Coronary artery (tissue), 2 donors: Measurements from ENCODE around the gene PLCG2.

Experiments
- DNase-seq: peaks from one replicate; pipeline ENCODE4 v3.0.0-alpha.2; 2017; ENCODE audit warnings: low spot score
- H3K27ac ChIP-seq, 2 donors: fragments of 200-600 bp; sonication (generic); one replicate each; pipeline ENCODE4 v1.5.1; 2016 to 2019
- H3K4me3 ChIP-seq: fragments of 200-600 bp; sonication (generic); 2 replicates; pipeline ENCODE4 v1.5.1; 2016; ENCODE audit warnings: mild to moderate bottlenecking, moderate library complexity
- TF ChIP-seq, protein P1 (sequence below): fragments of 200-600 bp; sonication (generic); IDR thresholded peaks from one replicate; pipeline ENCODE4 v1.5.1; 2019; ENCODE audit warnings: antibody characterized with exemption

Gene PLCG2

DNA sequence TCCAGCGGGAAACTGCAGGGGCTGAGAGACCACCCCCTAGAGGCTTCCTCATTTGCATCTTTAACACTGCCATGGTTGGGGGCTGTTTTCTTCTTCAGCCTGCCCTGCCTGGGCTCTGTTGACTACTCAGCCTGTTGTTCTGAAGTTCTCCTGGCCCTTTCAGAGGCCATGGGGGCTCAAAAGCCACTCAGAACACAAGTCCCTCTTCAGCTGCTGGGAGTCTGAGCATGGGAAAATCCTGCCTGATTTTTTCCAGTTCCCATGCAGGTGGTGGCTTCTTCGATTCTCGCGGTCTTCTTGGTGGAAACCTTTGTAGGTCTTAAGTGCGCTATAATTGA, 36.3 kb downstream of the PLCG2 start:
- no peak for DNase-seq
- no peak overlapping the region for H3K27ac ChIP-seq

DNA sequence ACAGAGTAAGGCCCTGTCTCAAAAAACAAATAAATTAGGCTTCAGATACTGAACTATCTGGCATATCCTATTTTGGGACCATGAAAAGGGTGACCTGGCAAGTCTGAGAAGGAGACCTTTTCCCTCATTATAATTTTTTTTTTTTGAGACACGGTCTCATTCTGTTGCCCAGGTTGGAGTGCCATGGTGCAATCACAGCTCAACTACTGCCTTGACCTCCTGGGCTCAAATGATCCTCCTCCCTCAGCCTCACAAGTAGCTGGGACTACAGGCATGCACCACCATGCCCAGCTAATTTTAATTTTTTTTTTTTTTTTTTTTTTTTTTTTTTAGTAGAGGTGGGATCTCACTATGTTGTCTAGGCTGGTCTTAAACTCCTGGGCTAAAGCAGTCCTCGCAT, 37.3 kb downstream of the PLCG2 start:
- no peak for DNase-seq
- TF ChIP-seq, protein P1, sequence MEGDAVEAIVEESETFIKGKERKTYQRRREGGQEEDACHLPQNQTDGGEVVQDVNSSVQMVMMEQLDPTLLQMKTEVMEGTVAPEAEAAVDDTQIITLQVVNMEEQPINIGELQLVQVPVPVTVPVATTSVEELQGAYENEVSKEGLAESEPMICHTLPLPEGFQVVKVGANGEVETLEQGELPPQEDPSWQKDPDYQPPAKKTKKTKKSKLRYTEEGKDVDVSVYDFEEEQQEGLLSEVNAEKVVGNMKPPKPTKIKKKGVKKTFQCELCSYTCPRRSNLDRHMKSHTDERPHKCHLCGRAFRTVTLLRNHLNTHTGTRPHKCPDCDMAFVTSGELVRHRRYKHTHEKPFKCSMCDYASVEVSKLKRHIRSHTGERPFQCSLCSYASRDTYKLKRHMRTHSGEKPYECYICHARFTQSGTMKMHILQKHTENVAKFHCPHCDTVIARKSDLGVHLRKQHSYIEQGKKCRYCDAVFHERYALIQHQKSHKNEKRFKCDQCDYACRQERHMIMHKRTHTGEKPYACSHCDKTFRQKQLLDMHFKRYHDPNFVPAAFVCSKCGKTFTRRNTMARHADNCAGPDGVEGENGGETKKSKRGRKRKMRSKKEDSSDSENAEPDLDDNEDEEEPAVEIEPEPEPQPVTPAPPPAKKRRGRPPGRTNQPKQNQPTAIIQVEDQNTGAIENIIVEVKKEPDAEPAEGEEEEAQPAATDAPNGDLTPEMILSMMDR: no peak
- H3K27ac ChIP-seq: no peak overlapping the region
- no peak overlapping the region for H3K4me3 ChIP-seq

More for the DNA sequence above, 36.3 kb downstream of the PLCG2 start:
- H3K4me3 ChIP-seq: no peak overlapping the region
- TF ChIP-seq, protein P1: no peak

DNA sequence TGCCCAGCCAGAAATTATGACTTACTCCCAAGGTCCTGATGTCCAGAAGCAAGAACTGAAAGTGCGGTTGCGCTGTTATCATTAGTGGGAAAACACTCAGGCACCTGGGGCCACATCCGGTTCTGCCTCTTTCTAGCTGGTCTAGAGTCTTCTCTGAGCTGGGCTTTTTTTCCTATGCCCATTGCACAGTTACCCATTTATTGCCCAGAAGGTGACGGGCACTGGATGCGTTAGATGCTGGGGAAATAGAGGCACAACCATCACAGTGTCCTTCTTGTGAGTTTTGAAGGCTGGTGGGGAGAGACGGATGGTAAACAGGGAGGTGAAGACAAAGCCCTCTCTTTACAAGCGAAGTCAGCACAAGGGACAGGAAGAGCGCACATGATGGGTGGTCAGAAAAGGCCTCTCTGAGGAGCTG, 37.7 kb downstream of the PLCG2 start:
- H3K27ac ChIP-seq: no peak overlapping the region

DNA sequence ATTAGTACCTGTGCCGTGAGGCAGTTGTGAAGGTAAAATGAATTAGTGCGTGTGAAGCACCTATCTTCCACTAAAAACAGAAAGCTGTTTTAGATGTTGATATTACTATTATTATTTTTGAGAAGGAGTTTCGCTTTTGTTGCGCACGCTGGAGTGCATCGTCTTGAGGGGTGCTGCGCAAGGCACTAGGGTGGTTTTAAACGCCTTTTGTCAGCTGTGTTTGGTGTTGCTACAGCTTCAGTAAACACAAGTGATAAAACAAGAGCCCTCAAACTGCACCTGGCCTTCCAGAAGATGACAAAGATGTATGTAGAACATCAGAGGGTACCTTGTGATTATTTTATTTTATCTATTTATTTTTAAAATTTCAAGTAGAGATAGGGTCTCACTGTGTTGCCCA, 38.2 kb downstream of the PLCG2 start:
- DNase-seq: no peak
- Histone ChIP-seq H3K4me3 (no peak overlapping the region), H3K27ac (no peak overlapping the region)
- TF ChIP-seq, protein P1: no peak

More for the DNA sequence above, 37.7 kb downstream of the PLCG2 start:
- no peak overlapping the region for H3K4me3 ChIP-seq
- DNase-seq: no peak
- TF ChIP-seq, protein P1: no peak

DNA sequence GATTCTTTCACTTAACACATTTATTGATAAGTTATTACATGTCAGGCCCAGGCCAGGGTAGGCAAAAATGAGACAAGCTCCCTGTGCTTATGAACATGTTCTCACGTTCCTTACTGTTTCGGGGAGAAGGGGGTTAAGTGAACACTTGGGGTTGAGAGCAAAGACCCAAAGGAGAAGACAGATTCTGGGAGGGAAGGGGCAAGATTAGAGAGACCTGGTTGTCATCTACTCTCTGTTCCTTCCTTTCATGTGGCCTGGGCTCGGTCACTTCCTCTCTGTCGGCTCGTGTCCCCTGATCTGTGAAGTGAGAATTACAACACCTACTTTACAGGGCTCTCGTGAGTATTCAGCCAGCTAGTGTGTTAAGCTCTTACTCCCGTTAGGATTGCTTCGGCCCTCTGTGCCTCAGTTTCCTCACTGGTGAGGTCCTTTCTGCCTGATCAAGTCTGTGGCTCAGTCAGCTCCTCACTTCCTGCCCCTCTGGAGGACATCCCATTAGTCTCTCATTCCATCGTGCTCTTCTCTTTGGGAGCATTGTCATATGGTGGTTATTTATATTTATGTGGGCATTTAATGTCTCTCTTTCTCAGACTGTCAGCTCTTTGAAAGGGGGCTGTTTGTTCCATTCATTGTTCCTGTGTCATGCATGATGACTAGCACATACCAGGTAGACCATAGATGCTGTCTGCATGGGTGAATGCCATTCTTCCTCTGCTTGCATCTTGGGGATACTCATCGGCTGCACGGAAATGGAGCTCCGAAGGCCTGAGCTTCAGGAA, 38.9 kb downstream of the PLCG2 start:
- H3K27ac ChIP-seq: no peak overlapping the region
- no peak for DNase-seq
- H3K4me3 ChIP-seq: no peak overlapping the region
- TF ChIP-seq, protein P1: no peak

DNA sequence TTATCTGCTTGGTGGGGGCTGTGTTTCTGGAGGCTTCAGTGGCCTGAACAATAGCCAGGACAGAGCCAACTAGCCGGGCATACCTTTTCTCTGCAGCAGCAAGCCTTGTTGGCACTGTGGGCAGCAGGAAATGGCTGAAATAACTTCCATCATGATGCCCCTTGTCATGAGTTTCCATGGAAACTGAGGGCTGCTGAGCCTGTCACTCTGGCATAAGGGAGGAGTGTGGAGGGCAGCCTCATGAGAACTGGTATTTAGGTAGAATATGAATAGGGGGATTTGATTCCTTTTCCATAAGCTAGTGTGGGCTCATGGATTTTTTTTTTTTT, 39.4 kb downstream of the PLCG2 start:
- no peak for DNase-seq
- TF ChIP-seq, protein P1: no peak
- Histone ChIP-seq H3K4me3 (no peak overlapping the region), H3K27ac (no peak overlapping the region)

DNA sequence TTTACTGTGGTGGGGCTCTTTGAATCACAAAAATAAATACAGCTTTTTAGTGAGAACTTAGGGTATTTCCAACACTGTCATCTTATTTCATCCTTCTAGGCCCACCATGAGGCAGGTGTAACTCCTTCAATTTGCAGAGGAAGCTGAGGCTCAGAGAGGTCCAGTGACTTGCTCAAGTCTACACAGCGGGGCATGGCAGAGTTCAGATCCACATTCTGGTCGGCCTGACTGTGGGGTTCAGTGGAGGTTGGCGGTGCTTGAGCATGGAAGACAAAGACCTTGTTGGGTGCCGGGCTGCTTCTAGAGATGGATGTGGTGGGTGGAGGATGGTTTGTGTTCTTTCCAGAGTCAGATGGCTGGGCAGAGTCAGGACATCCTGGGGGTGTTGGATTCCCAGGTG, 39.8 kb downstream of the PLCG2 start:
- TF ChIP-seq, protein P1: no peak
- Histone ChIP-seq H3K4me3 (no peak overlapping the region), H3K27ac (no peak overlapping the region)
- no peak for DNase-seq
